ENCODE measurements around the gene MFAP3L.

The MFAP3L gene

DNA sequence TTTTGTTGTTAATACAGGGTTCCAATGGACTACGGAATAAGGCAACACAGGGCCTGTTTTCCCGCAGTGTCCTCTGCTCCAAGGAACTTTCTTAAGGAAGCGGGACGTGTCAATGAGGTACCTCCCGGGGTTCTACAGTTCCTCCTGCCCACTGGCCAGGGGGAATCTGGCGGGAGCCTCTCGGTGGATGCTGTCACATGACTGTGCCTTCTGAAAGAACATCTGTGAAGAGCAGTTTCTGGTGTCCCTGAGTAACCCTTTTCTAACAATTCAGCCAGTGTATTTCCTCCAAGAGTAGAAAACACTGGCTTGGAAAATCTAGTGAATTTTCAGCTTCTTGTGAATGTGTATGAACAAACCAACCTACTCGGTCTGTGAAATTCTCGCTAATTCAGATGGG, 32.7 kb downstream of the MFAP3L start:
- DNase-seq (ENCODE audit: low read depth in 2 of 3, low spot score in 1 of 3) = no peak

DNA sequence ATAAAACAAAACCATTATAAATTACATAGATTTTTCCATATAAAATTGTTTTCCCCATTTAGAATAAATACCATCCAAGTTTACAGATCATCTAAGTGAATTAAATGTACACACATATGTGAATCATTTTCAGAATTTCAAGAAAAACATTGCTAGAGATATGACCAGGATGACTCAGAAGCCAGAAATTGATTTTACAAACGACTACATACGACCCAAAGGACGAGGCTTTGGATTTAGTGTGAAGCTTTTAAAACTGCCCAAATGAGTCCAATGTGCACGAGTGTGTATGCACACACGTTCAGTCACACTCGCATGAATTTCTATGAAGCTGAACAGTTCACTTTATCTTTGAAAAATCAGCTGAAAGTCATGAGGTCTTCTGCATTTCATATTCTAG, 37.9 kb downstream of the MFAP3L start:
- DNase-seq (ENCODE audit: low read depth in 2 of 3, low spot score in 1 of 3) = no peak

DNA sequence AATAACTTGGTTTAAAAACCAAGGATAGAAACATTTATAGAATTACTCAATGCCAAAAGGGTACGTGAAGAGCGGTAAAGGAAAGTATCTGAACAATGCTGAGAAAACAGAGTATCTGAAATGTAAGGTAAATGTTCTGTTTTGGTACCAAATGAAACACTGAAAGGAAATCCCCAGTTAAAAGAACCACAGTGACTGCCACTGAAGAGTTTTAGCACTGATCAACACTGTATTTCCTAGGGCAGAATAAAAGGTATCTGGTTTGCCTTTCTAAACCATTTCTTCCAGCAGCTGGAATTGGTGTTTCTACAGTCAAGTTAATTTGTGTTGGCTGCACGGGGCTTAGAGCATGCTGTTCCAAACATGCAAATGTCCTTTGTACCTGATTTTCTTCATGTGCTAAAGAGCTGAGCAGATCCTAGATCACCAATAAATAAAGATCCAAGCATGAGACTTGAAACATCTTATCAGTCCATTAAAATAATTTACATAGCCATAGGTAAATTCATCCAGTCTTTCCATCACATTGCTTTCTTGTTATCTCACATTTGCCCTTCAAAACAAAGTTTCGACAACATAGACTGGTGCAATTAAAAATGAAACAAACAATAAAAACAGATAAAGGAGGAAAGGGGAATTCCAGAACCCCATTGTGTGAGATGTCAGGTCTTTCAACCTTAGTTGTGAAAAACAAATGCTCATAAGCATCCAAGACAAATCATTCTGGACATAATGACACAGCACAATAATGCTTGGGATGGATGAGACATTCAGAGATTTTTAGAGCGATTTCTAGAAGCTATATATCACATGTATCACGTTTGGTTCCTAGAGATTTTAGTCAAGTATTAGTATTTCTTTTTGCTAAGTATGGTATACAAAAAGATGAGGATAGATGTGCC, 38.6 kb downstream of the MFAP3L start:
- DNase-seq (ENCODE audit: low read depth in 2 of 3, low spot score in 1 of 3) = no peak

- no peak for DNase-seq (ENCODE audit: low read depth in 2 of 3, low spot score in 1 of 3)
These were observed 39.8 kb downstream of the MFAP3L start for GRCh38 chr4:169986369-169986768.

DNA sequence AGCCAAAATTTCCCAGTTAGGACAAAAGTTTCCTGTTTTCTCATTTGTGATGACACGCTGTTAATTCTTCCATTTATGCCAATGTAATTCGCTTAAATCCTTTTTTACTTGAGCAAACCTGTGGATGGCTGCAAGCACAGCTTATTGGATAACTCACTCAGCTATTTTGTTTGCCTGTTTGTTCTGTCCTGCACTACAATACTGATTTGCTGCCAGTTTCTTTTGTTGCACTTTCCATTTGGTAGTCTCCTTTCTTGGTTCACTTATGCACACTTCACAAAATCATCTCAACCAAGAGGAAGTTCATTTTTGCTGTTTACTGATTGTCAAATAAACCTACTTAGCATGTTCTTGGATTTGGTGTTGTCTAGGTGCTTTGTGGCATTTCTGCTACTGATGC, 40.3 kb downstream of the MFAP3L start:
- DNase-seq (ENCODE audit: low read depth in 2 of 3, low spot score in 1 of 3) = no peak

- DNase-seq (ENCODE audit: low read depth in 2 of 3, low spot score in 1 of 3) = no peak
These were observed 41.5 kb downstream of the MFAP3L start for GRCh38 chr4:169984745-169985144.

GRCh38 chr4:169984173-169984572, 42.0 kb downstream of the MFAP3L start:
- no peak for DNase-seq (ENCODE audit: low read depth in 2 of 3, low spot score in 1 of 3)

- DNase-seq (ENCODE audit: low read depth in 2 of 3, low spot score in 1 of 3) = no peak
These were observed 49.2 kb downstream of the MFAP3L start for GRCh38 chr4:169976951-169977350.

DNA sequence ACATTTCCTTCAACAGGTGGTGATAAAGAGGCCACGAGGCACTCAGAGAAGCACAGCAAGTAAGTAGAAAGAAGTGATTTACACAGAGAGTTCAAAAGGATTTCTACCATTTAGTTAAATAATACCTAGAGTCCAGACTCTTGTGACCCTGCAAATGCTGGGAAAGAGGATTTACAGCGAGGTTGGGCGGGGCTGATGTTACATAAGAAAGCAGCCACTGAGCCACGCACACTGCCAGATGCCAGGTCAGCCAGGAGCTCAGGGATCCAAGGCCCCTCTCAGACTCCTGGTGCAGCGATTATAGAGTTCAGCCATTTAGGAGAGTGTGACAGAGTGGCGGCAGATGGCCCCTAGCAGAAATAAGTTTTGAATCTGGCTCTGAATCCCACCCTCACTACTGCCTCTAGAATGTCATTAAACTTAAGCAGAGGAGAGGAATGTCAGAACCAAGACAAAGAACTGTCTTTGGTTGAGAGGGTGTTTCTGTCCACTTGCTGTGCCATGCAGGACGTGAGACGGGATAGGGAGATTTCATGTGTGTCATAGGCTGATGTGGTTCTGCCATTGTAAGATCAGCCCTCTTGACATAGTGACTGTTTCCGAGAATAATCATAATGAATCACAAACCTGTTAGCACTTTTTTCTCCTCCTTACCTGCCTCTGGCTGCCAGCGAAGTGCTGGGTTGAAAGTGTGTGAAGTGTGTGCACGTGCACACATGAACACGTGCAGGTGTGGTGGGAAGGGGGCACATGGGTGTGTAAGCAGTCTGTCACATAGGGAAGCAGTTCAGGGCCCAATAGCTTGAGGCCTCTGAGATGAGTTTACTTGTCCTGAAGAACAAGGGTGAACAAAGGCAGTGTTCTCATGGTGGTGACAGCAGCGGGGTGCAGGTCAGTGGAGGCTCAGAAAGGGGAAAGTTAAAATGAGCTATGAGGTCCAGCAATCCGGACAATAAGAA, 50.1 kb downstream of the MFAP3L start:
- no peak for DNase-seq (ENCODE audit: low read depth in 2 of 3, low spot score in 1 of 3)

DNA sequence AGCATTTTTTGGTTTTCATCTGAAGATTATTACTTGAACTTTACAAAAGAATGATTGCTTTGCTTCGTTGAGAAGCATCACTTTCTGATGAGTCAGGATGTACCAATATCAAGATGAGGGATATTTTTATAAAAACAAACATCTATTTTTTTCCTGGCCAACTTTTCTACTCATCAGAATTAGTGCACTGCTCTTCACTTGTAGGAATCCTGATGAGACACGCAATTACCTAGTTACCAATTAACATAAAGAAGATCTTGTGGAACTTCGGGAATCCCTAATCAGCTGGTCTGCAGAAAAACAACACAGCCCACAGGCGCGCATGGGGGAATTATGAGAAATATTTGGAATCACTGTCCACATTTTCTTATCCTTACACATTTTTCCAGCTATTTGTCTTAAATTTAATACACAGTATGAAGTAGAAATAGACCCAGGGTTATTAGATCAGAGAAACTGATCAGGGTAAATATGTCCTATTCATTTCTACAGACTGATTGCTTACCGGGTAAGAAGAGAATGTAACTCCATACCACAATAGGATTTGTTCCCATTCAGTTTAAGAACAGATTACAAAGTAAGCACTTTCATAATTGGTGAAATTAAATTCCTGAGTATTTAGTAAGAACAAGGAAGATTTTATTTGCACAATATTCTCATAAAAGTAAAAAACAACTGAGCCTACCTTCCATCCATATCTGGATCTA, 50.9 kb downstream of the MFAP3L start:
- DNase-seq (ENCODE audit: low read depth in 2 of 3, low spot score in 1 of 3) = no peak

GRCh38 chr4:169971456-169972015, 54.7 kb downstream of the MFAP3L start:
- no peak for DNase-seq (ENCODE audit: low read depth in 2 of 3, low spot score in 1 of 3)

- no peak for DNase-seq (ENCODE audit: low read depth in 2 of 3, low spot score in 1 of 3)
These were observed 57.2 kb downstream of the MFAP3L start for GRCh38 chr4:169968999-169969398.

DNA sequence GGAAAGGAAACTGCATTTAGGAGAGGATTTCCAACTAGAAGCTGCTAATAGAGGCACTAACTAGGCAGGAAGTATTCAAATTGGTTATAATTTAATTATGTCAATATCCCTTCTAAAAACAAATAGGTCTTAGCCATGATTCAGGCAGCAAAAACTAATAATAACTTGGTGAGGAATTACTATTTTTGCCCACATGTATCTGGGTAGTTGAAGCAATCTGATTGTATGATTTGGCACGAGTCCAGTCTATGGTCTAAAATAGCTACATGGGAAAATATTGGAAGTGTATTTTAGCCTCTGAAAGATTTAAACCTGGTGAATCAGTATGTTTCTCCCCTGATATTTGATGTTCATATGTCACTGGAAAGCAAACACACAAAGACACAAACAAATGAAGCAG, 62.2 kb downstream of the MFAP3L start:
- no peak for DNase-seq (ENCODE audit: low read depth in 2 of 3, low spot score in 1 of 3)

- DNase-seq (ENCODE audit: low read depth in 2 of 3, low spot score in 1 of 3) = no peak
These were observed 66.9 kb downstream of the MFAP3L start for GRCh38 chr4:169959254-169959653.

DNA sequence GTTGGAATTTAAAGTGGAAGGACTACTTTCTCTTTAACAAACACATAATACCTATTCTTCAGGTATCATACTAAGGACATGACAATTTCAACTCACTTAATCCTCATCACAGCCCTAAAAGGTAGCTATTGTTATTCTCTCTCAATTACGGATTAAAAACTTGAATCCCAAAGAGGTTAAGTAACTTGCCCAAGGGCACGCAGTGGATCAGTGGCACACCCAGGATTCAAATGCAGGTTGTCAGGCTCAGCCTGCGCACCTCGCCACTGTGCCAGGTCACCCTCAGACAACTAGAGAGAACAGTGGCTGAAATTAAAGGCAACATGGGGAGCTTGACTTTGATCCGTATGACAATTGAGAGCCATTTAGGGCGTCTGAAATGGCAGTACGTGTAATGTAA, 67.6 kb downstream of the MFAP3L start:
- no peak for DNase-seq (ENCODE audit: low read depth in 2 of 3, low spot score in 1 of 3)

DNA sequence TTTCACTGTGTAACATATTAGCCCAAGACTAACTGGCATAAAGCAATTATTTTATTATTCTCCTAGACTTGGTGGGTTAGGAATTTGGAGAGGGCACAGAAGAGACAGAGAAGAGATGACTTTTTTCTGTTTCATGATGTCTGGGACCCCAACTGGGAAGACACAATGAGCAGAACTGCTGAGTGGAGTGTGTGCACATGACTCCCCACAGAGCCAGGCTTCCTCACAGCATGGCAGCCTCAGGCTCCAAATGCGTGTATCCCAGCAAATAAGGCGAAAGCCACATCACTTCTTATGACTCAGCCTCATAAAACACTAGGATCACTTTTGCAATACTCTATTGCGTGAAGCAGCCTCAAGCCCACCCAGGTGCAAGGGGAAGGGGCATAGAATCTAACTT, 68.4 kb downstream of the MFAP3L start:
- DNase-seq (ENCODE audit: low read depth in 2 of 3, low spot score in 1 of 3) = no peak

DNA sequence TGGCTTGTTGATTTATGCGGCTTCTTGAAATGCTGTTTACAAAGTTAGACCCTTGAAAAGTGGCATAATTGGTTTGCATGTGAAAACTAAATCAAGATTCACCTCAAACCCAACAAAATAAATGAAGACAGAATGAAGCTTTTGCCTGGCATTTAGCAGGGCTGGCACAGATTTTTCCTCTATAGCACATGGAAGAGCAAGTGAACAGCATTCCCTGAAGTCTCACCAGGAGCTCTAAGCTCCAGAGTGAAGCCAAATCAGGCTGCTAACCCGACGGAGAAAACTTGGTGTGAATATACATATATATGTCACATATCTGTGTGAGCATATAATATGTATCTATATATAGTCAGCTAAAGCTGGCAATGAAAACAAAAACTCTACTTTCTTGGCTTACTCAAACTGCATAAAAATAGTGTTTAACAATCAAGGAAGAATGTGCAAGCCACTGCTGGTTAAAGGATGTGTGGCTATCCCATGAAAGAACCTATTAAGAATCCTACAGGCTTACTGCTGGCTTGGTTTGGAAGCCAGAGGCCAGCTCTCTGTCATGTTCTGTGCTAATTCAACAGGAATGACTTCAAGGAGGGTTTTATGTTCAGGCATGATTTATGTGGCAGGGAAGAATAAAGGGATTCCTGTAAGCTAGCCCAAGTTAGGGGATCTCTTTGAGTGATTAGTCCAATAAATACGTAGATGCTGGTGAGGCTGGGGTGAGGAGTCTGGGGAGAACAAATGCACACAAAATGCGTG, 69.9 kb downstream of the MFAP3L start:
- no peak for DNase-seq (ENCODE audit: low read depth in 2 of 3, low spot score in 1 of 3)

DNA sequence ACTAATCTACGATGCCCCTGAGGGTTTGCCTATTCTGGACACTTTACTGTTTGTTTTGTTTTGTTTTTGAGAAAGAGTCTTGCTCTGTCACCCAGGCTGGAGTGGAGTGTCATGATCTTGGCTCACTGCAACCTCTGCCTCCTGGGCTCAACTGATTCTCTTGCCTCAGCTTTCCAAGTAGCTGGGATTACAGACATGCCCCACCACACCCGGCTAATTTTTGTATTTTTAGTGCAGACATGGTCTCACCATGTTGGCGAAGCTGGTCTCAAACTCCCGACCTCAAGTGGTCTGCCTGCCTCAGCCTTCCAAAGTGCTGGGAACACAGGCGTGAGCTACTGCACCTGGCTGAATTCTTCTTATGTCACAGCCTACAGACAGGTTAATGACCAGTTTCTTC, 70.7 kb downstream of the MFAP3L start:
- DNase-seq (ENCODE audit: low read depth in 2 of 3, low spot score in 1 of 3) = no peak

GRCh38 chr4:169952236-169953002, 73.8 kb downstream of the MFAP3L start:
- DNase-seq (ENCODE audit: low read depth in 2 of 3, low spot score in 1 of 3) = no peak

GRCh38 chr4:169948271-169948670, 77.9 kb downstream of the MFAP3L start:
- no peak for DNase-seq (ENCODE audit: low read depth in 2 of 3, low spot score in 1 of 3)

All from stimulated activated CD4-positive, alpha-beta T cell treated with anti-CD3 and anti-CD28 coated beads, Interleukin-12 subunit alpha, Interleukin-12 subunit beta, amount 100 ng/mL, for 48 hours (primary cell).